GM12865 (cell line): ENCODE measurements around the gene SAP25.

ENCODE experiments used
- DNase-seq: peaks from one replicate; pipeline ENCODE4 v3.0.0; 2010; ENCODE audit warnings: low read depth
- H3K4me3 ChIP-seq: 2 replicates; pipeline ENCODE4 v1.5.1; 2011; ENCODE audit warnings: mild to moderate bottlenecking, low read depth, low read length, control low read depth
- TF ChIP-seq, protein P1 (sequence below): IDR thresholded peaks from 2 replicates; pipeline ENCODE4 v1.5.1; 2011; ENCODE audit warnings: low read length, control low read depth, low read depth, inconsistent platforms; ENCODE audit not compliant: insufficient read depth; ENCODE audit errors: missing control alignments

The SAP25 gene

DNA sequence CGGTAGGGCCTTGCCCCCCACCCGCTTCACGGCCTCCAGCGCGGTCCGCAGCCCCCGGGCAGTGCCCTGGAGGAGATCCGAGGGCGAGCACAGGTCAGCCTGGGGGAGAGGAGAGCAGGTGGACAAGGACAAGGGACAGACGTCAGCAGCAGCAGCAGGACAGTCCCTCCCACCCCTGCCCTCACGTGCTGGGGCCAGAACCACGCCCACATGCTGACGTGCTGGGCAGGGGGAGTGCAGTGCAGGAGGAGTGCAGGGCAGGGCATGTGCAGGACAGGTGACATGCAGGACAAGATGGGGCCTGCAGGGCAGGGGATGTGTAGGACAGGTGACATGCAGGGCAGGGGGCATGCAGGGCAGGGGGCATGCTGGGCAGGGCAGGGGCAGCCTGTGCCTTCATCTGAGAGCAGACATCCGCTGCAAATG is 1.5 kb upstream of the SAP25 start:
- no peak for DNase-seq
- TF ChIP-seq, protein P1, sequence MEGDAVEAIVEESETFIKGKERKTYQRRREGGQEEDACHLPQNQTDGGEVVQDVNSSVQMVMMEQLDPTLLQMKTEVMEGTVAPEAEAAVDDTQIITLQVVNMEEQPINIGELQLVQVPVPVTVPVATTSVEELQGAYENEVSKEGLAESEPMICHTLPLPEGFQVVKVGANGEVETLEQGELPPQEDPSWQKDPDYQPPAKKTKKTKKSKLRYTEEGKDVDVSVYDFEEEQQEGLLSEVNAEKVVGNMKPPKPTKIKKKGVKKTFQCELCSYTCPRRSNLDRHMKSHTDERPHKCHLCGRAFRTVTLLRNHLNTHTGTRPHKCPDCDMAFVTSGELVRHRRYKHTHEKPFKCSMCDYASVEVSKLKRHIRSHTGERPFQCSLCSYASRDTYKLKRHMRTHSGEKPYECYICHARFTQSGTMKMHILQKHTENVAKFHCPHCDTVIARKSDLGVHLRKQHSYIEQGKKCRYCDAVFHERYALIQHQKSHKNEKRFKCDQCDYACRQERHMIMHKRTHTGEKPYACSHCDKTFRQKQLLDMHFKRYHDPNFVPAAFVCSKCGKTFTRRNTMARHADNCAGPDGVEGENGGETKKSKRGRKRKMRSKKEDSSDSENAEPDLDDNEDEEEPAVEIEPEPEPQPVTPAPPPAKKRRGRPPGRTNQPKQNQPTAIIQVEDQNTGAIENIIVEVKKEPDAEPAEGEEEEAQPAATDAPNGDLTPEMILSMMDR: no peak
- no peak overlapping the region for H3K4me3 ChIP-seq

DNA sequence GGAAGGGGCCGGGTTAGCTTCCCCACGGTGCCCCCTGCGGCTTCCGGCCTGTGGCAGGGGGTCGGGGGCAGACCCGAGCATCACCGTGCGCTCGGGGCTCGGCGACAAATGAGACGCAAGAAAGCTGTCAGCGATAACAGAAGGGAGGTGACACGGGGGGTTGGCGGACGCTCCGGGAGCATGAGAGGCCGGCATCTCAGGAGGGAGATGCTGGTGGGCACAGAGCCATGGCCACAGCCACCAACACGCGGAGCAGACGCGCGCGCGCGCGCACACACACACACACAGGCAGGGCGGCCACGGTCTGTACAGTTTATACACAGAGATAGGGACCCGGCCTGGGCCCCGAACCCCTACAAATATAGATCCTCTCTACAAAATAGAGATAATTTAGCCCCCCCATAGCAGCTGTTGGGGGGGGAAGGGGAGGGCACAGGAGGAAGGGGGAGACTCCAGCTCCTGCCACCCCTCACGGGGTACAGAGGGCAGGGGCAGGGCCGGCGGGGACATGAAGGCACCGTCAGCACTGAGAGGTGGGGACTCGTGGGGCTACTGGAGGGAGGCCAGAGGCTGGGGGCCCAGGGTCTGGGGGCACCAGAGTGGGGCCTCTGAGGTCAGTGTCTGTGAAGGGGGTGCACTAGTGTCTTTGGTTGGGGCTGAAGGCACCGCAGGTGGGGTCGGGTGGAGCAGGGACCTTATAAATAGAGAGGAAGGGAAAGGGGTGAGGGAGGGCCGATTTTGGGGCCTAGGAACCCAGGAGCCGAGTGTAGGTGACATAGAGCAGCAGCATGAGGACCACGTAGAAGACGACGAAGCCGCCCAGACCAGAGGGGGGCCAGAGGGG is 884 bp upstream of the SAP25 start:
- DNase-seq: no peak
- no peak overlapping the region for H3K4me3 ChIP-seq
- TF ChIP-seq, protein P1: no peak

DNA sequence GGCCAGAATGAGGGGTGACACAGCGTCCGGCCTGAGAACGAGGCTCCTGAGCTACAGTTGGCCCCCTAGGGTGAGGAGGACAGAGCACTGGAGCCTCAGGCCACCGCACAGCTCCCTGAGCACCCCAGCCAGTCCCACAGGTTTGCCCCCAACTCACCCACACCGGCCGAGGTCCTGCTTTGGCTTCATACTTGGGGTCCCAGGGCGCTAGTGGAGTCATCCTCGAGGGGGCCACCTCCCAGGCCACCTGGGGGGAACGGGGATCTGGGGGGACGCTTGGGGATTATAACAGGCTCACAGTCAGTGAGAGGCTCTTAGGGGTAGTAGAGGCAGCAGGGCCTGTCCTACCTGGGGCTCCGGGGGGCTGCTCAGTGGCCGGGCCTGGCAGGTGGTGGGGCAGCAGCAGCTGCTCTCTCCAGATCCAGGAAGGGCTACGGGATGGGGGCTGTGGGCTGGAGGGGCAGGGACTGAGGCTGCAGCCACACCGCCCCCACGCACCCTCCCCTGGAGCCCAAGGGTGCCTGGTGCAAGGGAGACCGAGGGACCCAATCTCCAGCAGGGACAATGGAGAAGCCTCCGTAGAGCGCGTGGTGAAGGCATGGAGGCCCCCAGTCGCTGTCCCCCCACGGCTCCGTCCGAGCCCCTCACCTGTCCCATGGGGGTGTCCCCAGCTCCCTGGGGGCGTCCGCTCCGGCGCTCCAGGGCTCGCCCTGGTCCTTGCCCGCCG is 588 bp downstream of the SAP25 start:
- TF ChIP-seq, protein P1: no peak
- no peak overlapping the region for H3K4me3 ChIP-seq
- DNase-seq: no peak

DNA sequence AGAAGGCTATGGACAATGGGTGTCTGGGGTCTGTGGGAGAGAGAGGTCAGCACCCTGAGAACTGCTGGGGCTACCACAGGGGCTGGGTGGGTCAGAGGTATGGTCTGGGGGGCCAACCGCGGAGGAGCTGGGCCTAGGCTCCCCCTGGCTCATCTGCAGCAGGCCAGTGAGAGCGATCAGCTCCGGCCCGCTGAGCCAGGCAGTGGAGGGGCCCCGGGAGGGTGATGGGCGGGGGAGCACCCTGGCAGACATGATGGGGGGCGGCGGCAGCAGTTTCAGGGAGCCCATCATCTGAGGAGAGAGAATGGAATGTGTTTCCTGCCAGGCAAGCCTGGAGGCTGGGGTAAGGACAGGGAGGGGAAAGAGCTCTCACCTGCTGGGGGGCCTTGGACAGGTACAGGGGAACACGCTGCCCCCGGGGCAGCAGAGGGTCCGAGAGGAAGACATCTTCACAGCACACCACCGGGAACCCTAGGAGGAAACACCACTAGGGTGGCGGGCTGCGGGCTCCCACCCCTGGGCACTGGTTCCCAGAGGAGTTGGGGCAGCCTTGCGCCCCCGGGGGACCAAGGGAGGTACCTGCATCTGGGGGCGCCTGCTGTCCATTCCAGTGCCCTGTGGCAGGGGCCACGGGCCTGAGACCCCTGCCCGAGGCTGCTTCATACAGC is 1.3 kb downstream of the SAP25 start:
- TF ChIP-seq, protein P1: no peak
- H3K4me3 ChIP-seq: no peak overlapping the region
- no peak for DNase-seq

DNA sequence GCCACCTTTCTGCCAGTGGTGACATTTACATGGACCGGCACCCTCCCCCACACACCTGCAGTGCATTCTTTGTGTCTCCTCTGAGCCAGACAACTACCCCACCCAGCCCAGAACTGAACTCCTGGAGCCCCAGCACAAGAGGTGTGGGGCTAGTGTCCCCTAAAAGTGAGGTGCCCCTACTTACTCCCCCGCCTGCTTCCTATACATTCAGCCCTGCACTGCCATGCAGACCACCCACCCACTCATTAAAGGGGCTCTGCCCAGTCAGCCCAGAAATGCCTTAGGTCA is 1.9 kb downstream of the SAP25 start:
- TF ChIP-seq, protein P1: no peak
- no peak overlapping the region for H3K4me3 ChIP-seq
- no peak for DNase-seq

DNA sequence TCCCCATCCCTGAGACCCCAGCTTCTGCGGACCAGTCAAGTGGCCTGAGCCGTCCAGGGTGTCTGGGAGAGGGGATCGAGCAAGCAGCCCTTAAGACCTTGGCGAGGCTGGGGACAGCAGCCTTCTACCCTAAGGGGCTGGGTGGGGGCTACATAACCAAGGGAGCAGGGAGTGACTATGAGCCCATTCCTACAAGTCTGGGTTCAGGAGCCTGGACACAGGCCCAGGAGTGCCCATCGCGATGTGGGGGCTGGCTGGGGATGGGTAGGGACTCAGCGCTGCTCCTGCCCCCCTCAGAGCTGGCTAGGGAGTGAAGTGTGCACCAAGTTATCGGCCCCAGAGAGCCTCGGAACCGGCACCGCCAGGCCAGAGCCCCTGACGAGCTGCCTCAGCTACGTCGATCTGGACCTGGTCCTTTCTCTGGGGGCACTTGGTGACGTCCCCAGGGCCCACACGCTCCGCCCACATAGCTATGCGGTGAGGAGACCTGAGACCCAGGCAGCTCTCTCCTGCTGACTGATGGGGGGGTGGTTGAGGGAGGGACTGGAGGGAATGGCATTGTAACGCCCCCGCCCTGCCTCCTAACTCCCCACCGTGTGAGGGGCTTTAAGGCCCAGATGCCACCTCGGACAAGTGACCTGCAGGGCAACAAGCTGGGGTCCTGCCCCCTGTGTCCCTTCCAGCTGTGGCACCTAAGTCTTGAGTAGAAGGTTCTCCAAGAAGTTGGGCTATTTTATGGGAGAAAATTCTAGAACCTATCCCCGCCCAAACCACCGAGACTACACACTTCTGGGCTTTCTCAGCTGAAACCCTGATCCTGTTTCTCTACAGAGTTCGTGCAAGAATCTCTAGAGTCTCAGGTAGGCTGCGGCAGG is 2.5 kb downstream of the SAP25 start:
- no peak overlapping the region for H3K4me3 ChIP-seq
- TF ChIP-seq, protein P1: no peak
- DNase-seq: no peak
